Epithelial cell of umbilical artery (primary cell): ENCODE data around the gene ZNF493. TPM values are rescaled to one million over a fixed set of nuclear protein-coding genes. Genes with fewer than 3 reads are reported as not detected.

Source experiments
- total RNA-seq: library from RNA; depleted of rRNA; stranded (reverse); fragments of >200 nt; gene quantifications from 2 replicates; pipeline ENCODE4 v1.2.3, GENCODE V29; 2014

ZNF493 gene
- 6.5 and 7.0 TPM in 2 replicates for total RNA-seq

DNA sequence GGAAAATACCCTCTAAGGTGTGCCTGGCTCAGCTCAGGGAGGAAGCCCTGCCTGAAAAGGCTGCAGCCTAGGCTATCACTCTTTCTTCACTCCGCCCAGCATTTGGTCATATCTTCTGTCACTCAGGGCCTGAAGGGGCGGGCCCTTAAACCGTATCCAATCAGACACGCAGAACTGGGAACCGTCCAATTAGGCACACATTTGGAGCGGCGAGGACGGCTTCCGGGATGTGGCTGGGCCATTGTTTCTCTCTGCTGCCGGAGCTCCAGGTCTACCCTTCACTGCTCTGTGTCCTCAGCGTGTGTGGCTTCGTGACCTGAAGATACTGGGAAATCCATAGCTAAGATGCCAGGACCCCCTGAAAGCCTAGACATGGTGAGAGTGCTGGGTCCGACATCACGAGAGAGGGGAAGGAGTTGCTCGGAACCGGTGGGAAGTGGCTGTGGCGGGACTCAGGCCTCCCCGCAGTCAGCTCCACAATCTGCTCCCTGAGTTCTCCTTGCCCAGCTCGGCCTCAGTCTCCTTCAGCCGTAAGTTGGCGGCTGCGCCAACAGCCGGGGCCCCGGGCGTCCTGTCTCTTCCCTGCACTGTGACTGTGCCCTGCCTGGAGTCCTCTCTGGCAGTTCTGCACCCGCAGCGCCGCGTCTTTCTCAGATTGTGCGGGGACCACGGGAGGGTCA is at the start of gene ZNF493:
ZNF493 (plus strand) TSS at position 241 of the 680 bp plus-strand sequence; CDS start at position 346, 105 bp downstream.

GRCh38 chr19:21358768-21359451 is 38.0 kb upstream of the ZNF493 start, which contains the start of gene ZNF738:
TSS of gene ZNF738 (plus strand) at chr19:21359000. CDS start at chr19:21359141, 141 bp downstream.

Other genes with a start within 250 kb of the ZNF493 start
- gene ZNF708, start 67.7 kb upstream of the ZNF493 start, total RNA-seq = 5.9 and 8.4 TPM in 2 replicates
- 6.8 and 7.1 TPM in 2 replicates for gene ZNF738, start 38.1 kb upstream of the ZNF493 start, total RNA-seq
- 1.6 and 2.4 TPM in 2 replicates for gene ZNF429, start 108.5 kb downstream of the ZNF493 start, total RNA-seq